ENCODE results near the gene NHLH1.

GRCh38 chr1:160352555-160352954, 14.3 kb upstream of the NHLH1 start:
- TF ChIP-seq POLR2A (IDR thresholded peaks at IDR 0.05; ENCODE audit: low read depth, low read length) (no peak), CTCF (IDR thresholded peaks at IDR 0.05; ENCODE audit: extremely low read depth in 1 of 2, insufficient read depth in 1 of 2, low read depth in 1 of 2, low read length in 2 of 2) (no peak), MAX (IDR thresholded peaks at IDR 0.05; ENCODE audit: insufficient read depth, insufficient read length) (no peak), POLR2AphosphoS5 (IDR thresholded peaks at IDR 0.05; ENCODE audit: insufficient read depth, low read depth, low read length) (no peak), EZH2 (IDR thresholded peaks at IDR 0.05; ENCODE audit: borderline replicate concordance, low read depth, low read length, severe bottlenecking) (no peak), JUN (IDR thresholded peaks at IDR 0.05; ENCODE audit: borderline replicate concordance, insufficient read depth, insufficient read length, low read depth) (no peak), MYC (IDR thresholded peaks at IDR 0.05; ENCODE audit: low read depth, low read length) (no peak), FOS (IDR thresholded peaks at IDR 0.05; ENCODE audit: borderline replicate concordance, insufficient read depth, low read length) (no peak), GATA2 (IDR thresholded peaks at IDR 0.05; ENCODE audit: insufficient read depth, insufficient read length, low read depth, low read length) (no peak)

Measured in endothelial cell of umbilical vein (primary cell).